ENCODE data around the gene RYR1. TPM values are rescaled to one million over a fixed set of nuclear protein-coding genes. Genes with fewer than 3 reads are reported as not detected.

RYR1 gene
- total and polyA plus RNA-seq, 2 donors (not counting 1 experiment from before 2014, with no cell fraction given) = 0.43 to 3.8 TPM

DNA sequence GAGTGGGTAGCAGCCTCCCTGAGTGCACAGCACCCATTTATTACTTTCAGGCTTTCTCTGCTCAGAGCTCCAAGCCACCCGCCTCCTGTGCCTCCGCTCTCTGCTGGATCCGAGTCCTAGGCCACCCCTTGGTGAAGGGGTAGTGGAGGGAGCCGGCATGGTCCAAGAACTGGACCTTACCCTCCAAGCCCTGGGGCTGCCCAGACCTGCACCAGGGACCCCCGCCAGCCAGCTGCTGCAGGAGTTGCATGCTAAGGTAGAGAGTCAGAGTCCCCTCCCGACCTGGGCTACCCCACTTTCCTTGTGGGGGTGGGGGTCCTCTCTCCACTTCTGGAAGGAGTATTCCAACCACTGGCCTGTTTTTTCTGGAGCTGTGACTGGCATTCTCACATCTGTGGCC, 28.6 kb upstream of the RYR1 start:
- H3K27me3 Mint-ChIP-seq = peaks cover 9% of the 10 kb centered on the region
- Histone ChIP-seq H3K36me3 (replicated peaks in 1 of 2; ENCODE audit: control extremely low read depth in 1 of 2, control insufficient read depth in 1 of 2, extremely low read depth in 1 of 2, insufficient read depth in 2 of 2, low read length in 1 of 2) (peaks cover 2 to 24% of the 10 kb centered on the region in 2 experiments), H3K4me3 (ENCODE audit: control extremely low read depth in 1 of 5, extremely low read depth in 1 of 5, insufficient read depth in 1 of 5, low read depth in 2 of 5, low read length in 4 of 5) (no peak overlapping the region), H2AFZ (ENCODE audit: insufficient read depth, low read depth, low read length, poor library complexity, severe bottlenecking) (no peak overlapping the region), H4K20me1 (ENCODE audit: control insufficient read depth, insufficient read depth, low read length, poor library complexity, severe bottlenecking) (no peaks in the 10 kb centered on the region), H3K4me1 (ENCODE audit: control insufficient read depth in 2 of 2, insufficient read depth in 2 of 2, low read length in 2 of 2) (peaks cover 5 to 14% of the 10 kb centered on the region in 2 donors), H3K27ac (ENCODE audit: low read length in 2 of 2) (no peak overlapping the region), H3K9ac (ENCODE audit: low read length) (no peak overlapping the region), H3K79me2 (ENCODE audit: control insufficient read depth, insufficient read depth, low read length) (peaks cover 11% of the 10 kb centered on the region), H3K27me3 (replicated peaks in 1 of 4; ENCODE audit: control extremely low read depth in 1 of 4, control insufficient read depth in 3 of 4, insufficient read depth in 4 of 4, low read length in 3 of 4) (peaks cover 0 to 5% (median 0%) of the 10 kb centered on the region in 4 experiments), H3K4me2 (replicated peaks; ENCODE audit: low read depth, low read length, poor library complexity, severe bottlenecking) (no peak overlapping the region), H3K9me3 (ENCODE audit: control extremely low read depth in 1 of 3, control insufficient read depth in 2 of 3, insufficient read depth in 1 of 3, low read length in 2 of 3) (no peaks in the 10 kb centered on the region)
- no peak for DNase-seq
- H3K9me3 Mint-ChIP-seq (ENCODE audit: insufficient read depth) = no peaks in the 10 kb centered on the region
- H3K4me3 Mint-ChIP-seq = peak overlapping the region; percentile 94
- no peak for TF ChIP-seq EZH2 (IDR thresholded peaks at IDR 0.05; ENCODE audit: borderline replicate concordance, insufficient read depth, low read depth, low read length, poor library complexity, severe bottlenecking)
- TF ChIP-seq, protein P1, sequence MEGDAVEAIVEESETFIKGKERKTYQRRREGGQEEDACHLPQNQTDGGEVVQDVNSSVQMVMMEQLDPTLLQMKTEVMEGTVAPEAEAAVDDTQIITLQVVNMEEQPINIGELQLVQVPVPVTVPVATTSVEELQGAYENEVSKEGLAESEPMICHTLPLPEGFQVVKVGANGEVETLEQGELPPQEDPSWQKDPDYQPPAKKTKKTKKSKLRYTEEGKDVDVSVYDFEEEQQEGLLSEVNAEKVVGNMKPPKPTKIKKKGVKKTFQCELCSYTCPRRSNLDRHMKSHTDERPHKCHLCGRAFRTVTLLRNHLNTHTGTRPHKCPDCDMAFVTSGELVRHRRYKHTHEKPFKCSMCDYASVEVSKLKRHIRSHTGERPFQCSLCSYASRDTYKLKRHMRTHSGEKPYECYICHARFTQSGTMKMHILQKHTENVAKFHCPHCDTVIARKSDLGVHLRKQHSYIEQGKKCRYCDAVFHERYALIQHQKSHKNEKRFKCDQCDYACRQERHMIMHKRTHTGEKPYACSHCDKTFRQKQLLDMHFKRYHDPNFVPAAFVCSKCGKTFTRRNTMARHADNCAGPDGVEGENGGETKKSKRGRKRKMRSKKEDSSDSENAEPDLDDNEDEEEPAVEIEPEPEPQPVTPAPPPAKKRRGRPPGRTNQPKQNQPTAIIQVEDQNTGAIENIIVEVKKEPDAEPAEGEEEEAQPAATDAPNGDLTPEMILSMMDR (IDR thresholded peaks at IDR 0.05) = no peak
- ChIA-PET POLR2A (interaction anchor here (0.6 kb wide), 1 partner anchor 618 kb away, joined by 3 read pairs; no protein-coding TSS in a partner anchor), CTCF (interaction anchor here (0.5 to 5.0 kb wide), 7 partner anchors 17 to 527 kb away, joined by 3 to 90 read pairs (median 4); partner anchors contain the start of genes GGN, MRPS12, PSMD8 and SARS2)
- 94% methylated on average over 3 of the region's 6 CpGs for WGBS (ENCODE audit: insufficient coverage)
- intact Hi-C loops (cut with micrococcal nuclease) = loop anchor here (5.0 kb wide), 2 partner anchors 327 to 922 kb away; no protein-coding TSS in a partner anchor
- ATAC-seq (ENCODE audit: low read depth) = no peak
- no peak overlapping the region for H3K27ac Mint-ChIP-seq
- peaks cover 18% of the 10 kb centered on the region for H3K4me1 Mint-ChIP-seq

DNA sequence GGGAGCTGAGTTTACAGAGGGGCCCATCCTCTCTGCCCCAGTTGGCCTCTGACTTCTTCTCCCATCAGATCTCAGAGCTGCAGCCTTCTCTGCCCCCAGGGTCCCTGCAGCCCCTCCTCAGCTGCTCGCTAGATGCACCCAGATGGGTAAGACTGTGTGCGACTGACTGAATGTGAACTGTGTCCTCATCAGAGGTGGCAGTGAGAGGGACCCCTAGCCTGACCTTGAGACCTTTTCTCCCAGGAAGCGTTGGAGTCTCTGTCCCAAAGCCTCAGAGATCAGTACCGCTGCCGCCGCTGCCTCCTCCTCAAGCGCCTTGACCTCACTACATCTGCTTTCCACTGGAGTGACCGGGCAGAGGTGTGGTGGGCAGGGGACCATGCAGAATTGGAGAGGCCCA, 28.2 kb upstream of the RYR1 start:
- Mint-ChIP-seq H3K27me3 (peaks cover 7% of the 10 kb centered on the region), H3K9me3 (ENCODE audit: insufficient read depth) (no peaks in the 10 kb centered on the region), H3K4me3 (peak overlapping the region; percentile 47), H3K27ac (peak overlapping the region; percentile 15), H3K4me1 (peaks cover 18% of the 10 kb centered on the region)
- Histone ChIP-seq H3K9ac (ENCODE audit: low read length) (no peak overlapping the region), H4K20me1 (ENCODE audit: control insufficient read depth, insufficient read depth, low read length, poor library complexity, severe bottlenecking) (no peaks in the 10 kb centered on the region), H3K9me3 (ENCODE audit: control extremely low read depth in 1 of 3, control insufficient read depth in 2 of 3, insufficient read depth in 1 of 3, low read length in 2 of 3) (no peaks in the 10 kb centered on the region), H3K36me3 (replicated peaks in 1 of 2; ENCODE audit: control extremely low read depth in 1 of 2, control insufficient read depth in 1 of 2, extremely low read depth in 1 of 2, insufficient read depth in 2 of 2, low read length in 1 of 2) (peaks cover 2 to 24% of the 10 kb centered on the region in 2 experiments), H3K27me3 (replicated peaks in 1 of 4; ENCODE audit: control extremely low read depth in 1 of 4, control insufficient read depth in 3 of 4, insufficient read depth in 4 of 4, low read length in 3 of 4) (peaks cover 0 to 4% (median 0%) of the 10 kb centered on the region in 4 experiments), H3K27ac (ENCODE audit: low read length in 2 of 2) (no peak overlapping the region), H3K4me2 (replicated peaks; ENCODE audit: low read depth, low read length, poor library complexity, severe bottlenecking) (no peak overlapping the region), H3K79me2 (ENCODE audit: control insufficient read depth, insufficient read depth, low read length) (peaks cover 11% of the 10 kb centered on the region), H2AFZ (ENCODE audit: insufficient read depth, low read depth, low read length, poor library complexity, severe bottlenecking) (no peak overlapping the region), H3K4me3 (ENCODE audit: control extremely low read depth in 1 of 5, extremely low read depth in 1 of 5, insufficient read depth in 1 of 5, low read depth in 2 of 5, low read length in 4 of 5) (no peak overlapping the region), H3K4me1 (ENCODE audit: control insufficient read depth in 2 of 2, insufficient read depth in 2 of 2, low read length in 2 of 2) (peaks cover 5 to 14% of the 10 kb centered on the region in 2 donors)
- TF ChIP-seq, protein P1 (IDR thresholded peaks at IDR 0.05) = no peak
- no peak for TF ChIP-seq EZH2 (IDR thresholded peaks at IDR 0.05; ENCODE audit: borderline replicate concordance, insufficient read depth, low read depth, low read length, poor library complexity, severe bottlenecking)
- ChIA-PET POLR2A (no interaction called here), CTCF (interaction anchor here (0.6 to 5.0 kb wide), 5 partner anchors 18 to 388 kb away, joined by 3 to 90 read pairs (median 3); partner anchors contain the start of genes GGN and PSMD8)
- intact Hi-C loops (cut with micrococcal nuclease) = no loop called here
- WGBS (ENCODE audit: insufficient coverage) = 98% methylated on average over 7 of the region's 8 CpGs
- no peak for DNase-seq
- no peak for ATAC-seq (ENCODE audit: low read depth)

Data from B cell (primary cell).